Activated naive CD4-positive, alpha-beta T cell (primary cell): ENCODE results near the gene SERF2.
"Not testable (repeated sequence)": the region's sequence is repeated elsewhere in the genome, so short reads cannot be mapped to it uniquely, and the experiment has no call there.

Experiments
- DNase-seq, 4 experiments: peaks; one replicate each; lab custom pipeline; 2025; lab: John Stamatoyannopoulos, UW

Gene SERF2

DNA sequence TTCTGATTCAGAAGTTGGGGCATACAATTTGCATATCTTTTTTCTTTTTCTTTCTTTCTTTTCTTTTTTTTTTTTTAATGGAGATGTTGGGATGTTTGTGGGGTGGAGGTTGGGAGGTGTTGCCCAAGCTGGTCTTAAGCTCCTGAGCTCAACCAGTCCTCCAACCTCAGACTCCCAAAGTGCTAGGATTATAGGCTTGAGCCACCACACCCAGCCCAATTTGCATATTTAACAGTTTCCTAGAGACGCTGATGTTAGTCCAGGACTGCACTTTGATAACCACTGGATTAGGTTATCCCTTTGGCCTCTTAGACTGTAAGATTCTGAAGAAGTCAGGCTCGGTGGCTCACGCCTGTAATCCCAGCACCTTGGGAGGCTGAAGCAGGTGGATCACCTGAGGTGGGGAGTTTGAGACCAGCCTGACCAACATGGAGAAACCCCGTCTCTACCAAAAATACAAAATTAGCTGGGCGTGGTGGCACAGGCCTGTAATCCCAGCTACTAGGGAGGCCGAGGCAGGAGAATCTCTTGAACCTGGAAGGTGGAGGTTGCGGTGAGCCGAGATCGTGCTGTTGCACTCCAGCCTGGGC is 37.9 kb downstream of the SERF2 start:
- not testable (repeated sequence) for DNase-seq

GRCh38 chr15:43830691-43831275 is 38.7 kb downstream of the SERF2 start:
- DNase-seq = not testable (repeated sequence)

- not testable (repeated sequence) for DNase-seq
These were observed 39.5 kb downstream of the SERF2 start for GRCh38 chr15:43831519-43832052.

DNA sequence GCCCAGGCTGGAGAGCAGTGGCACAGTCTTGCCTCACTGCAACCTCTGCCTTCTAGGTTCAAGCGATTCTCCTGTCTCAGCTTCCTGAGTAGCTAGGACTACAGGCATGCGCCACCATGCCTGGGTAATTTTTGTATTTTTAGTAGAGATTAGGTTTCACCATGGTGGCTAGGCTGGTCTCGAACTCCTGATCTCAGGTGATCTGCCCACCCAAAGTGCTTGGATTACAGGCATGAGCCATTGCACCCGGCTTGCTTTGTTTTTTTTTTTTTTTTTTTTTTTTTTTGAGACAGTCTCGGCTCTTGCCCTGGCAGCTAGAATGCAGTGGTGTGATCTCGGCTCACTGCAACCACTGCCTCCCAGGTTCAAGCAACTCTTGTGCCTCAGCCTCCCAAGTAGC is 40.4 kb downstream of the SERF2 start:
- not testable (repeated sequence) for DNase-seq

- no peak for DNase-seq
These were observed 53.3 kb downstream of the SERF2 start for GRCh38 chr15:43845421-43845820.
